Astrocyte of the hippocampus (primary cell): ENCODE data around the gene ESPN.
"Not testable (repeated sequence)": the region's sequence is repeated elsewhere in the genome, so short reads cannot be mapped to it uniquely, and the experiment has no call there.

Experiments used
- DNase-seq: peaks from one replicate; pipeline ENCODE4 v3.0.0; 2011; ENCODE audit warnings: low read depth, low spot score

The ESPN gene

GRCh38 chr1:6483017-6483760, 58.6 kb downstream of the ESPN start:
- no peak for DNase-seq

GRCh38 chr1:6483761-6484117, 59.2 kb downstream of the ESPN start:
- no peak for DNase-seq

- no peak for DNase-seq
Measured at GRCh38 chr1:6484826-6485167, 60.2 kb downstream of the ESPN start.

GRCh38 chr1:6485168-6486101, 60.9 kb downstream of the ESPN start:
- peak; percentile 49 for DNase-seq

- DNase-seq, result peak; percentile 95
Measured at GRCh38 chr1:6486433-6487011, 61.9 kb downstream of the ESPN start.

- DNase-seq, result no peak
Measured at GRCh38 chr1:6487804-6488484, 63.4 kb downstream of the ESPN start.

GRCh38 chr1:6488602-6489382, 64.2 kb downstream of the ESPN start:
- DNase-seq, result no peak

DNA sequence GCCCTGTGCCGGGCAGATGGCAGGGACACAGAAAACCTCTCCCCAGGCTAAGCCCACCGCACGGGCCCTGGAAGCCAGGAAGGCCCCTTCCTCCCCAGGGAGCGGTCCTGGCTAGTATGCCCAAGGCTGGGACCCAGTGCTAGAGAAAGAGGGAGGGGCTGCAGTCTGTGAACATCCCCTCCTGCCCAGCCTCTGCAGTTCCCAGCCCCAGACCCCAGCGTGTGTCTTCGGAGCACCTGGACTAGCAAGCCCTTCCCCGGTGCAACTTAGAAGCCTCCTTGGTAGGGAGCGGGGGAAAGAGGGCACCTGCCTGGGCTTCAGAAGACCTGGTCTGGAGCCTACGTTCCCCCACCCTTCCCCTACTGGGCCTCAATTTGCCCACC, 64.8 kb downstream of the ESPN start:
- no peak for DNase-seq

DNA sequence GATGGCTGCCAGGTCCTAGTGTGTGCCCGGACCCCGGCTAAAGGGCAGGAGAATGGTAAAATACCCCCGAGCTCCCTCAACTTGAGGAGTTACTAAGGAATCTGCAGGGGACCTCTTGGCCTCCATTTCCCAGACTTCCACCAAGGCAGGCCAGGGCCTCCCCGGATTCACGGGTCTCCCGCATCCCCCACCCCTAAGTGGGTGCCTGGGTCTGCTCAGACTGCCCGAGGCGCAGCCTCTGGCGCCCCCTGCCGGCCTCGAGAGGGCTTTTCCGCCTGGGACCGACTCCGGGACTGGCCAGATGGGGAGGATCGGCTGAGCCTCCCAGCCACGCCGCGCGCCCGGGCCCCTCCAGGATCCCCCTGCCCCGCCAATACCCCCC, 65.2 kb downstream of the ESPN start:
- peak; percentile 93 for DNase-seq

DNA sequence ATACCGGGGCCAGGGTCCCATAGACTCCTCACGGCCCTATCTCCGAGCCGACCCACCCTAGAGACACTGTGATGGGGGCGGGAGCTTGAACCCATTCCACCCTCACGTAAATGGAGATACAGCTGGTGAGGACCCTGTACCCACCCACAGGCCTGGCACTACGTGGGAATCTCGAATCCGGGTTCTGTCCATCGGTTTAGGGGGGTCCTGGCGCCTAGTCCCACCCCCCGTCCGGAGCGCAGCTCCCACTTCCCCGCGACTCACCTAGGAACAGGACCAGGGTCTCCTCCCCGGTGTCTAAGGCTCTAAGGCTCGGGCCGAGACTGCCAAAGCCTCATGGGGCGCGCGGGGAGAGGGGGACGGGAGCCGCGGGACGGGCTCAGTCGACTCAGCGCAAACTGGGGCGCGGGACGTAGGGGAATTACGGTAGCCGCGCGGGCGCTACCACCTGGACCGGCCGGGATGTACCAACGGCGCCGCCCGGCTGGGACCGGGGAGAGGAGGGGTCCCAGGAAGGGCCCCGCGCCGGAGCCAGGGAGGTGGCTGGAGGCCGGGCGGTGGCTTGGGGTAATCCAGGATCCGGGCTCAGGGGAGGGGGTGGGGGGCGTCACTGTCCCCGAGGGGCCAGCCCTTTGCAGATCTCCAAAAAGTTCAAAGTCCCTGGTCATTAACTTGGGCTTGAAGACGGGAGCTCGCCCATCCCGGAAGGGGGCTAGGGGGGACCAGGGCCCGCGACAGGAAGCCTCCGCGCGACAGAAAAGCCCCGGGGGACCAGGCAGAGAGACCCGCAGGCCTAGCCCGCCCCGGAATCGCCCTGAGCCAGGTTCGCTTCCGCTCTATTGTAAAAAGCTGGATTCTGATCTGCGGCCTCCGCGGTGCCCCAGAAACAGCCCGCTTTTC, 65.9 kb downstream of the ESPN start:
- DNase-seq, result peak; percentile 93

DNA sequence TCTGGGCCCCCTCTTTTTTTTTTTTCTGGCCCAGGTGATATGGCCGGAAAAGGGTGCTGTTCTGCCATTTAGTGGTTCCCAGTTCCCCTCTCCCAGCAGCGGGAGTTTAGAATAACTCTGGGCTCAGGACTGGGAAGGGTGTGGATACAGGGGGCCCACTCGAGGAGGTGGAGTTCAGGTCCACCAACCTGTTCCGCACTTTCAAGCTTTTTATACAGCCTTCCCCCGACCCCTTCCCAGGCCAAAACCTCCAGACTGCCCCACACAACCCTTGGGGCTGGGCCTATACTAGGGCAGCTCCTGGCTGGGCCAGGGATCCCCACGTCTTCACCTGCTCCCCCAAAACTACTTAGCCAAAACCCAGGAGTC, 66.5 kb downstream of the ESPN start:
- peak; percentile 40 for DNase-seq

GRCh38 chr1:6491480-6491962, 66.9 kb downstream of the ESPN start, which contains the start of gene PLEKHG5:
Gene PLEKHG5 (minus strand): TSS chr1:6491667. CDS start chr1:6477571, 14,096 bp downstream.
- peak; percentile 75 for DNase-seq

DNA sequence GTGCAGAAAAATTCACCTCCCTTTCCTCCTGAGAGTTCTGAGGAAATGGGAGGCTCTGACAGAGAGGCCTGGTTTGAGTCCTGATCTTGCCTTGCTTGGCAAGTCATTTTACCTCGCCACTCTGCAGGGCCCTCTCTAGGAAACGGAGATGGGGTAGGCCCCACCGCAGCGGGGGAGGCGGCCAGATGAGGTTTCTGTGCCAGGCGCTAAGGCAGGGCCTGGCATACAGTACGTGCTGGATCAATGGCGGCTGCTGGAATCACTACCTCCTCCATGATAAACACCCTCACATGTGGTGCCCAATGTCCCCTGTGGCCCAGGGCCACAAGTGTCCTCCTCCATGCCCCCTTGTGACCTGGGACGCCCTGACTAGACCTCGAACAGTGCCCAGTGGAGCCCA, 67.4 kb downstream of the ESPN start:
- DNase-seq, result peak; percentile 23

GRCh38 chr1:6493834-6494223, 69.3 kb downstream of the ESPN start:
- not testable (repeated sequence) for DNase-seq

- no peak for DNase-seq
Measured at GRCh38 chr1:6494627-6495026, 70.1 kb downstream of the ESPN start.

- peak; percentile 40 for DNase-seq
Measured at GRCh38 chr1:6495041-6495441, 70.5 kb downstream of the ESPN start.

DNA sequence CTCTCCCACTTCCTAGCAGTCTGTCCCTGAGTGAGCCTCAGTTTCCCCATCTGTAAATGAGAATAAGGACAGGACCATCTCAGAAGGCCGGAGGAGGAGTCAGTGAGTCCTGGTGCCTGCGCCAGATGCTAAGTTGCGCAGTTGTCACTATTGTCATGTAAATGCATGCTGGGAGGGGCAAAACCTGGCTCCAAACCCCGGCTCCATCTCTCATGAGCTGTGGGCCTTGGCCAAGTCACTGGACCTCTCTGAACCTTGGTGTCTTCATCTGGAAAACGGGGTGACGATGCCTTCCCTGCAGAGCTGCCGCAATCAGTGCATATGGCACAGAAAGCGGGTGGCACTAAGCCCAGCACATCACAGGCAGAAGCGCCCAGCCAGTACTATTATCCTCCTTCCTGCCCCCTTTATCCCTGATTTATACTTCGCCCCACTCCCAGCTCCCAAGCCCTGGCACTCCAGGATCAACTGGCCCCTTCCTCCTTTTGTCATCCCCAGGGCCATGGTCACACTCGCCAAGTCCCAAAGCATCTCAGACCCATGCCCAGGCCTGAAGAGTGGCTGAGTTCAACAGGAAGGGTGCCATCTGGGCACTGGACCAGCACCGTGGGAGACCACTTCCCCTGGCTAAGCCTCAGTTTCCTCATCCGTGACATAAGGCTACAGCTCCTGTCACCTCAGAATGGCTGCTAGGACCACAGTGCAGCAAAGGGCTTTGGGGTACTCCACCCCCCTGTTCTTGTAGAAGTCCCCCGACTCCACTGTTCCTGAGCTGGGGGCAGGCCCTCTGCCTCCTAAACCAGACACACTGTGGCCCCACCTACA, 71.2 kb downstream of the ESPN start:
- no peak for DNase-seq

- peak; percentile 33 for DNase-seq
Measured at GRCh38 chr1:6496365-6496721, 71.8 kb downstream of the ESPN start.

DNA sequence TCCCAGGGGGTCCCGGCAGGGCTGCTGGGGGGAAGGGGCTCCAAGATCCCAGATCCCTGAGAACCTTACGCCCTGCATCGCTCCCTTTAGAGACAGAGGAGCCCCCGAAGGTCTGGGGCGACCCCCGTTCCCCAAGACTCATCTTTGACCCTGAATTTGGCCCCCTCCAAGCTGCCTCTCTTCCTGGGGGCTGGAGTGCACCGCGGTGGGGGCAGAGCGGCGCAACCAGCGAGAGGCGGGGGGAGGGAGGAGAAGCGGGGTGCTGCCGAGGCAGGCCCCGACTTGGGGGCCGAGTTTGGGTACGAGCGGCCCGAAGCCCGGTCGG, 72.3 kb downstream of the ESPN start:
- DNase-seq, result no peak
